DLD1 (cell line): ENCODE measurements around the gene CDC42EP4.
"Not testable (repeated sequence)": the region's sequence is repeated elsewhere in the genome, so short reads cannot be mapped to it uniquely, and the experiment has no call there.

ENCODE experiments used
- in situ Hi-C: cut with HindIII; loops from 2 replicates; pipeline ENCODE4 v1.10.0; 2017; ENCODE audit warnings: low sequenced_read_pairs

CDC42EP4 gene

DNA sequence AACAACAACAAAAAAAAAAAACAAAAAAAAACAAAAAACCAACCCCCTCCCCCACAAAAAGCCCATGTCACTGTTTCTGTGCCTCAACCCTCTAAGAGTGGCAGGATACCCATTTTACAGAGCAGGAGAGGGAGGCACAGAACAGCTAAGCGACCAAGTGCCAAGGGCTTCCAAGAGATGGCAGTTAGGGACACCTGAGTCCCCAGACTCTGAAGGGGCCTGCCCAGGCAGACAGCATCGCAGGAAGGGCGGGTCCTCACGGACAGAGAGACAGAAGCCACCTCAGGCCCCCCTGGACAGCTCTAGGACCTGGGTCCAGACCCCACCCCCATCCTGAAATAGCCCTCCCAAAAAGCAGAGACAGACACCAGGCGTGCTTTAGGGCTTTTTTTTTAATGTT lies 28.6 kb downstream of the CDC42EP4 start:
- in situ Hi-C loops: no loop called here

DNA sequence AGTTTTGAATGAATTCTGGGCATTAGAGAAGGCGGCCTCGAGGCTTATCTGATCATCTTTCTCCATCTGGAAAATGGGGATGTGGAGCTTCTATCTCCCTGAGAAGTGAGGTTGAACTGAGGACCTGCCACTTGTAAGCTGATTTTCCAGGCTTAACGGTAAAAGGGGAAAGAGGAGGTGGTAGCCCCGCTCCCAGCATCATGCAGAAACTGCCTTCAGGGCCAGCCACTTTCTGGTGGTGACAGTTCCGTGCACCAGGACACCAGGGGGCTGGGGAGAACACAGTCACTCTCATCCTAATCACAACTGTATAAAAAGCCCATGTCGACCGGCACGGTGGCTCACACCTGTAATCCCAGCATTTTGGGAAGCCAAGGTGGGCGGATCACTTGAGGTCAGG lies 29.2 kb downstream of the CDC42EP4 start:
- in situ Hi-C loops: no loop called here

DNA sequence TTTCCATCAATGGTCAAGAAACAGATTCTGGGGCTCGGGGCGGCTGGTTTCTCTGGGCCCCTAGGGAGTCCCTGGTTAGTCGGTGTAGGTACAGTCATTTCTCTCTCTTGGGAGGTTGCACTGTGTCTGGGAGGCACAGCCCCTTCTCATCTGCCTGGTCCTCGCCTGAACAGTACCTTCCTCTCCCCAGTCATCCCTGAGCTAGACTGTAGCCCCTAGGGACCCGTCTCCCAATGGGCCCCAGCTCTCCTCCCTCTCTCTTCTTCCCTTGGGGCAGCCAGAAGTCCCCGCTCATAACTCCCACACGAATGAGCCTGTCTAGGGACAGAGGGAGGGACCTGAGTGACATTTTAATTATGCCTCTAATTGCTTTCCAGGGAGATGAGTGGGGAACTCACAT lies 29.9 kb downstream of the CDC42EP4 start:
- in situ Hi-C loops: no loop called here

DNA sequence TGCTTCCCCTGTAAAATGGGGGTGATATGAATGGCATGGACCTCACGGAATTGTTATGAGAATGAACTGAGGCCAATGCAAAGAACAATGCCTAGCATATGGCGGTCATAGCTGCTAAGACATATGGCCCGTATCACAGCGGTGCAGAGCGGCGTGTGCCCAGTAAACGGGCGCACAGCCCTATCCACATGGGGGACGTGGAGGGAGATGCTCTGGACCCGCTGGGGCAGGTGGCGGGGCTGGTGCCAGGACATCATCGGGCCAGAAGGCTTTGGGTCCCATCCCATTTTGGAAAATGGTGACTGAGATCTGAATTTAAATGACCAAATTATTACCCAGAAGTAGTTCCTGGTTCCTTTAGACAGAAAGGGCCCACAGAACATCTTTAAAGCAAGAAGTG lies 31.6 kb downstream of the CDC42EP4 start:
- in situ Hi-C loops: no loop called here

DNA sequence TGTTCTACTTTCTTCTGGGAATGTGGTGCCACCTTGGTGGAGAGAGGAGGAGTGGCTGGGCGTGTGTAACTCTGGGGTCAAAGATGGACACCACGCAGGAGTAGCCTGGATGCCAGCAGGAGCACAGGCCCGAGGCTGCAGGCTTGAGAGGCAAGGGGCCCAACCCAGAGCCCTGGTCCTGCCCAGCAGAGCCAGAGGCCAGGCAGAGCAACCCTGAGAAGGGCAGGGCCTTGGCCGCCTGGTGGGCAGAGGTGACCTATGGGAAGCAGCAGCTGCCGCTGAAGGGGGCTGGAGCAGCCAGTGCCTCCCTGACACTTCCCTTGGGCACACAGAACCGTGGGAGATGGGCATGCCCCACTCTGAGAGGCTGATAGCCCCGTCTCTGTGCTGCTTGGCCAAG lies 32.1 kb downstream of the CDC42EP4 start:
- in situ Hi-C loops: no loop called here

DNA sequence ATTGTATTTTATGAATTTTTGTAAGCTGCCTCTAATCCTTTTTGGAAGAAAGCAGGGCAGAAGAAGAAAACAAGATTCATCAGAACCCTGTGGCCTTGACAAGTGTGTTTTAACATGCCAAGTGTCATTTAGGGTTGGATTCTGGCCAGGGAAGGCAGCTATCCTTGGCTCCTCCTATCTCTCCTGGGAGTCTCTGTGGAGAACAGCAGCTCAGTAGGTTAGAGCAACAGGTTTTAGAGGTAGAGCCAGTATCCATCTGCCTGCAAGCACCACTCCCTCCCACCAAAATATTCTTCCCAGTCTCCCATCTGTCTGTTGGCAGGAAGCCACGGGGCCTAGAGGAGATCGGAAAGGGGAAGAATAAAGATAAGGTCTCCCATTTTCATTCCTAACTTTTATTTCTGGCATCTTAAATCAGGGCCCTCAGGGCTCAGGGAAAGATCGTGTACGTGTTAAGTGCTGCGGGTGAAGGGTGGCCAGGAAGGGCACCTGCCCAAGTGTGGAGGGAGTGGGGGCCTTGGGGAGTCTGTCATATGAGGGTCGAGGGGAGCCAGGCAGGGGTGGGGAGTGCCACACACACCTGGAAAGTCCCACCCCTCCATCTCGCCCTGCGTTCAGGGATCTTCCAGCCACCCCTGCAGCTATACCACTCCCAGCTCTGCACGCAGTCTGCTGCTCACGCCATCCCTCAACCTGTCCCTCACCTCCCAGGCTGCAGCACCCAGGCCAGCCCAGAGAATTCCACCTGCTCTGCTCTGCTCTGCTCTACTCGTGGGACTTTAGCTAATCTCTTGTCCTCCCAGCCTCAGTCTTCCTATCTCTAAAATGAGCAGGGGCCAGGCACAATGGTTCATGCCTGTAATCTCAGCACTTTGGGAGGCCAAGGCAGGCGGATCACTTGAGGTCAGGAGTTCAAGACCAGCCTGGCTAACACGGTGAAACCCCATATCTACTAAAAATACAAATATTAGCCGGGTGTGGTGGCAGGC lies 33.0 kb downstream of the CDC42EP4 start:
- in situ Hi-C loops: no loop called here

DNA sequence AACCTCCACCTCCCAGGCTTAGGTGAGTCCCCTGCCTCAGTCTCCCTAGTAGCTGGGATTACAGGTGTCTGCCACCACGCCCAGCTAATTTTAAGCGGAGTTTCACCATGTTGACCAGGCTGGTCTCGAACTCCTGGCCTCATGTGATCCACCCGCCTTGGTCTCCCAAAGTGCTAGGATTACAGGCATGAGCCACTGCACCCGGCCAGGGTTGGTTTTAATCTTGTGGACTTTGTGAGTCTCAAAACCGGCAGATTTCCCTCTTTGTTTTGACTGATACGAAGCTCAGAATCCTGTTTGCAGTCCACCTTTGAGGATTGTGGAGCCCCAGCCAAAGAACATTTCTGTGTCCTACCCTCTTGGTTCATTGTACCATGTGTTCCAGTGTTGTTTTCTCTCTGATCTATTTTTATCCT lies 33.7 kb downstream of the CDC42EP4 start:
- in situ Hi-C loops: no loop called here

DNA sequence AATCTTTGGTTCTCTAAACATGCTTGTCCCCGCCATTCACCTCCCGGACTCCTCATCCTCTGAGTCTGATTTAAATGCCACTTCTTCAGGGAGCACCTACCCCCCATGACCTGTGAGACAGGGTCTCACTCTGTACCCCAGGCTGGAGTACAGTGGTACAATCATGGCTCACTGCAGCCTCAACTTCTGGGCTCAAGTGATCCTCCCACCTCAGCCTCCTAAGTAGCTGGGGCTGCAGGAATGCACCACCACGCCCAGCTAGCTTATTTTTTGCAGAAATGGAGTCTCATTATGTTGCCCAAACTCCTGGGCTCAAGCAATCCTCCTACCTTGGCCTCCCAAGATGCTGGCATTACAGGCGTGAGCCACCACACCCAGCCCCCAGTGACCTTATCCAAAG lies 37.3 kb downstream of the CDC42EP4 start:
- in situ Hi-C loops: no loop called here

DNA sequence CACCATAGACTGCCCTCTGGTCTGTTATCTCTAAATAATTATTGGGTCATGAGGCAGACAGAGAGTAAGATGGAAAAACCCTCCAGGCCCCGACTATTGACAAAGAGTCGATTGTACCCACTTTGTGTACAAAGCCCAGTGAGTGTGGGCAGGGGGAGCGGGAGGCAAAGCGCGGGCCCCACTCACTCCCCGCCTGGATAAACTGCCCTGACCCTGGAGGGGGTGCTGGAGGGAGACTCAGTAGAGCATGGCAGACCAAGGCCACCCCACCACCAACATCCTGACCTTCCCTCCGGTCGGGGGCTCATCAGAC lies 38.9 kb downstream of the CDC42EP4 start:
- in situ Hi-C loops: no loop called here

DNA sequence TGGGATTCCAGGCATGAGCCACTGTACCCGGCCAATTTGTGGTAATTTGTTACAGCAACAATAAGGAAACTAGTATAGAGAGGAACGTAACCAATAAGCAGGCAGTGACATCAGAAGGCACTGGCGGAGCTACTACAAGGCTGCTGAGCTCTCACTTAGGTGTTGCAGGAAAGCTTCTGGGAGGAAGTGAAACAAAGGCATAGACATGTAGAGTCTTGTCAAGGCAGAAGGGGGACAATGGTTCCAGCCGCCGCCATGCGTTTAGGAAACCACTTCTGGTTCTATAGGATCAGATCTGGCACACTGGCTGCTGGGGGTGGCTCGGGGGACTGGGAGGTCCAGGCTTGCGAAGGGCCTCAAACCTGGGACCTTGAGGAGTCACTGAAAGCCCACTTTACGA lies 40.7 kb downstream of the CDC42EP4 start:
- in situ Hi-C loops: no loop called here

DNA sequence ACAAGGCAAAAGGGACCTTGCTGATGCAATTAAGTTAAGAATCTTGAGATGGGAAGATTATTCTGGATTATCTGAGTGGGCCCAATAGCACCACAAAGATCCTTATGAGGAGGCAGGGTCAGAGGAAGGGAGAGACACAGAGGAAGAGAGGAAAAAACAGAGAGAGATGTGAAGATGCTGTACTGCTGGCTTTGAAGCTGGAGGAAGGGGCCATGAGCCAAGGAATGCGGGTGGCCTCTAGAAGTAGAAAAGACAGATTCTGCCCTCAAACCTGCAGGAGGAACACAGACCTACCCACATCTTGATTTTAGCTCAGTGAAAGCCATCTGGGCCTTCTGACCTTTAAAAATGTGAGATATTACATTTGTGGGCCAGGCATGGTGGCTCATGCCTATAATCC lies 42.0 kb downstream of the CDC42EP4 start:
- in situ Hi-C loops: loop anchor here (5.0 kb wide), 1 partner anchor 78 kb away; no protein-coding TSS in a partner anchor

DNA sequence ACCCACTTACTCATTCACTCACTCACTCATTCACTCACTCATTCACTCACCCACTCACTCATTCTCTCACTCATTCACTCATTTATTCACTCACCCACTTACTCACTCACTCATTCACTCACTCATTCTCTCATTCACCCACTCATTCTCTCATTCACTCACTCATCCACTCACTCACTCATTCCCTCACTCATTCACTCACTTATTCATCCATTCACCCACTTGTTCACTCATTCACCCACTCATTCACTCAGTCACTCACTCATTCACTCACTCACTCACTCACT lies 42.5 kb downstream of the CDC42EP4 start:
- in situ Hi-C loops: loop anchor here (5.0 kb wide), 1 partner anchor 78 kb away; no protein-coding TSS in a partner anchor

DNA sequence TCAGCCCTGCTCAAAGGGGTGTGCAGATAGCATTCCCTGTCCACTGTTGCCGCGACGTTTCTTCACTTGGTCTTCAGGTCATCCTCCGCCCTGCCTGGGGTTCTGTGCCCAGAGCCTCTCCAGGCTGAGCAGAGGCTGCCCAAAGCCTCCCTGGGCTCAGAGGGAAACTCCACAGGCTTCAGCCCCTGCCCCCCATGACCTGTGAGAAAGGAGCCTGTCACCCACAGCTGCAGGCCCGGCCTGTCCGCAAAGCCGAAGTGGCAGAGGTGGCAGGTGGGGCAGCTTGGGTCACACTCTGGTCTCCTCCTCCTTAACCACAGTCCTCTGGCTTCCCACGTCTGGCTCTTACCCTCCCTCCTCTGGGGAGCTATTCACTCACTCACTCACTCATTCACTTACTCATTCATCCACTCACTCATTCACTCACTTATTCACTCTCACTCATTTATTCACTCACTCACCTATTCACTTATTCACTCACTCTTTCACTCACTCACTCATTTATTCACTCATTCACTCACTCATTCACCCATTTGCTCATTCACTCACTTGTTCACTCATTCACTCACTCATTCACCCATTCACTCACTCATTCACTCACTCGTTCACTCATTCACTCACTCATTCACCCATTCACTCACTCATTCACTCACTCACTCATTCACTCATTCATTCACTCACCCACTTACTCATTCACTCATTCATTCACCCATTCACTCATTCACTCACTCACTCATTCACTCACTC lies 43.0 kb downstream of the CDC42EP4 start:
- in situ Hi-C loops: loop anchor here (5.0 kb wide), 1 partner anchor 79 kb away; no protein-coding TSS in a partner anchor

DNA sequence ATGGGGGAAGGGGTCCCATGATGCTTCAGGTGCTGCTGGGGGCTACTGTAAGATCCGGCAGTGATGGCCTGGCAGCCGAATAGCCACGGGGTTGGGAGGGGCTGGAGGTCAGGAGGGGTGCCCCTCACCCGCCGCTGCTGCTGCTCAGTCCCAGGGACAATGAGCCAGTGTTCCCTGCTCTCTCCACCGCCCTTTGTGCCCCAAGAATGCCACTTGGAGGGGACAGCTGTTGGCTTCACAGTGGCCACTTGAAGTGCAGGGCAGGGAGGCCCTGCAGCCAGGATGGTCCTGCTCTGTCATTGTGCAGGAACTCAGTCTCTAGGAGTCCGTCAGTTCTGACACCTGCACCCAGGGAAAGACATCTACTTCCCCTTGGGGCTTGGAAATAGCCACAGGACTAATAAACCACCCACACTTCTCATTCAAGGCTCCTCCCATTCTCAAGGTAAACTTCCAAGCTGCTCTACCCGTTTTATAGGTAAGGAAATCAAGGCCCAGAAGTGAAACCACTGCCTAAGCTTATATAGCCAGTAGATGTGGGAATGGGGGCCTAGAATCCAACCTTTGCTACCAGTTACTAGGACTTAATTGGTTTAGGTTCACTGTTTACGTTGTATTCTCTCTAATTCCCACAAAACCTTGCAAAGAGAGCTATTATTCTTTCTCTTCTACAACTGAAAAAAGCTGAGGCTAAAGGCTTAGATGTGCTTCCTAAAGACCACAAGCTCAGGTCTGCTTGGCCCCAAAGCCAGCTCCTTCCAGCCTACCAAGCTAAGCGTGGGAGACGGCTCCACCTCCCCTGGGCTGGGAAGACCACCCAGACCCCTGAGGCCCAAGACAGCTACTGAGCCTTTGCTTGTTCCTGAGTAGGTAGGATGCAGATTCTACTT lies 43.9 kb downstream of the CDC42EP4 start:
- in situ Hi-C loops: loop anchor here (5.0 kb wide), 1 partner anchor 79 kb away; no protein-coding TSS in a partner anchor

DNA sequence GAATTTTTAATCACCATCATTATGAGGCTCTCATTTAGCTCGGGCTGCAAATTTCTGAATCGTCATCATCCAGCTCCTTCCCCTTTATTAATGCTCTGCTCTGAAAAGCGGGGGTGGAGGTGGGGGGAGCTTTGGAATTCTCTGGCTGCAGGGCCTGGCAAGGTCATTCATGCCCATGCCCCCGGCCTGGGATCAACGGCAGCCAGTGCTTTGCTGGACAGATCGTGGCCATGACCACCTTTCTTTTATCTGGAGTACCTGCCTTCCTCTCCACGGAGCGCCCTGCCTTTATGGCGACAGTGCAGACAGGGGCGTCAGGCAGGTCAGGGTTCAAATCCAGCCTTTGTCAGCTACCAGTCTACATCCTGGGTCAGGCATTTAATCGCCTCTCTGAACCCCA lies 45.0 kb downstream of the CDC42EP4 start:
- in situ Hi-C loops: loop anchor here (5.0 kb wide), 1 partner anchor 81 kb away; no protein-coding TSS in a partner anchor

DNA sequence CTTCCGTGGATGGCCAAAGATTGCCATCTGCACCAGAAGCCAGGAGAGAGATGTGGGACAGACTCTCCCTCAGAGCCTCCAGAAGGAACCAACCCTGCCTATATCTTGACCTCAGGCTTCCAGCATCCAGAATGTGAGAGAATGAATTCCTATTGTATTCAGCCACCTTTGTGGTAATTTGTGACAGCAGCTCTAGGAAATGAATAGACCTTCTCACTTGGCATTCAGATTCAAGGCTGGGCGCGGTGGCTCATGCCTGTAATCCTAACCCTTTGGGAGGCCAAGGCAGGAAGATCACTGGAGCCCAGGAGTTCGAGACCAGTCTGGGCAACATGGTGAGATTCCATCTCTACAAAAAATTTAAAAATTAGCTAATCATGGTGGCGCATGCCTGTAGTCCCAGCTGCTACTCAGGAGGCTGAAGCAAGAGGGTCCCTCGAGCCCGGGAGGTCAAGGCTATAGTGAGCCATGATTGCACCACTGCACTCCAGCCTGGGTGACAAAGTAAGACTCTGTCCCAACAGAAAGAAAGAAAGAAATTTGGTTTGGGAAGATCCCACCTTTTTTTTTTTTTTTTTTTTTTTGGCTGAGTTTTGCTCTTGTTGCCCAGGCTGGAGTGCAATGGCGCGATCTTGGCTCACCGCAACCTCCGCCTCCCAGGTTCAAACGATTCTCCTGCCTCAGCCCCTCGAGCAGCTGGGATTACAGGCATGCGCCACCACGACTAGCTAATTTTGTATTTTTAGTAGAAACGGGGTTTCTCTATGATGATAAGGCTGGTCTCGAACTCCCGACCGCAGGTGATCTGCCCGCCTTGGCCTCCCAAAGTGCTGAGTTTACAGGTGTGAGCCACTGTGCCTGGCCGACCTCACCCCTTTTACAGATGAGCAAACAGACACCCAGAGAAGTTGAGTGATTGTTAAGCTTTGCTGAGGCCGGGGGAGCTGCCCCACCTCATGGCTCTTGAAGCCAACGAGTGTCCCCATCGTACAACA lies 45.9 kb downstream of the CDC42EP4 start:
- in situ Hi-C loops: loop anchor here (5.0 kb wide), 1 partner anchor 81 kb away; no protein-coding TSS in a partner anchor

DNA sequence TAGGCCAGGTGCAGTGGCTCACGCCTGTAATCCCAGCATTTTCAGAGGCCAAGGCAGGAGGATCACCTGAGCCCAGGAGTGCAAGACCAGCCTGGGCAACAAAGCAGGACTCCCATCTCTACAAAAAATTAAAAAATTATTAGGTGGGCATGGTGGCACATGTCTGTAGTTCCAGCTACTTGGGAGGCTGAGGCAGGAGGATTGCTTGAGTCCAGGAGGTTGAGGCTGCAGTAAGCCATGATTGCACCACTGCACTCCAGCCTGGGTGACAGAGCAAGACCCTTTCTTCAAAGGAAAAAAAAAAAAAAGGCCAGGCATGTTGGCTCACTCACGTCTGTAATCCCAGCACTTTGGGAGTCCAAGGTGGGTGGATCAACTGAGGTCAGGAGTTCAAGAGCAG lies 47.4 kb downstream of the CDC42EP4 start:
- in situ Hi-C loops: not testable (repeated sequence)

DNA sequence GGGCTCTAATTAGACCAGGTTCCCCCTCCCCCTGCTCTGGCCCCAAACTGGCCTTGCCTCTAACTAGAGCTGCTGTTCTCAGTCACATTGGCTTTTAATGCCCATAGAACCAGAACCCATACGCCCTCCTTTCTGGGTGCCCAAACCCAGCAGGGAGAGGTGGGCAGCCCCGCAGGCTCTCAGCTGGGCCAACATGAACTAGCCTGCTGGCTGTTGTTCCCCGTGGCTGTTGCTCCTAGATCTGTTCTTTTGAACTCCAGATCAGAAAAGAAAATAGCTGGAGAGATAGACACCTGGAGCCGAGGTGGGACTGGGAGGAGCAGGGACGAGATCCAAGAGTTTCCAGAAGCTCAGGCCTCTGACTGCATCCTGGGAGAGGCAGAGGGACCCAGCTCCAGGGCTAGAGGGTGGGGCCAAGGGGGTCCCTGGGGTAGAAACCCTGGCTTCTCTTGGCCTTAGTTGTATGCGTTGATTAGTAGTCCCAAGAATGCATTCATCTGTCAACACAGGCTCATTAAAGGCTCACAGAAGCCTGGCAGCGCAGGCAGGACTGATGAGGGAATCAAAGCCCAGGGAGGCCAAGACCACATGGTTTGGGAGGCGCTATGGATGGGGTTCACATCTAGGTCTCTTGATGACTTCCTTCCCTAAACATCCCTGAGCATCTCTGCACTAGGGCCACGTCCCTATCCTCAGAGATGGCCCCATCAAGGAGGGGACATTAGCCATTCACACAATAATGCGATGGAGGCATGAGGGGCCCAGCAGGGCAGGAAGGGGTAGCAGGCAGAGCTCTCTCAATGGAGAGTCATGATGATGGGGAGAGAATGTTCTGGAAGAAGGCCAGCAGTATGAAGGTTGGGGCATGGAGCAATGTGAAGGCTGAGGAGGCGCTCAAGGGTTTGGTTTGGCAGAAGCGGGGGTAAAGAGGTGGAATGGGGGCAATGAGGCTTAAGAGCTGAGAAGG lies 48.8 kb downstream of the CDC42EP4 start:
- in situ Hi-C loops: no loop called here
